OCI-LY3 (cell line): ENCODE data around the gene TPD52L2.

Experiments
- H2AFZ ChIP-seq: fragments of 200-600, 300-600 bp; shearing (Covaris generic); 2 replicates; pipeline ENCODE4 v1.6.0; 2014; ENCODE audit warnings: antibody characterized with exemption, low read depth, low read length
- H3K27ac ChIP-seq: fragments of 200-600, 300-600 bp; sonication (generic); 2 replicates; pipeline ENCODE4 v1.5.1; 2014; ENCODE audit warnings: mild to moderate bottlenecking, low read length, moderate library complexity, mixed read lengths
- H3K27me3 ChIP-seq: fragments of 200-600, 300-600 bp; sonication (generic); 2 replicates; pipeline ENCODE4 v1.6.1; 2014; ENCODE audit warnings: low read depth, low read length, mixed read lengths
- H3K36me3 ChIP-seq: fragments of 200-600, 300-600 bp; sonication (generic); replicated peaks from 2 replicates; pipeline ENCODE3; 2014; ENCODE audit warnings: low read depth, low read length, mixed read lengths
- H3K4me1 ChIP-seq: fragments of 300-600, 200-600 bp; sonication (generic); 2 replicates; pipeline ENCODE4 v1.6.1; 2014; ENCODE audit warnings: low read length, mixed read lengths
- H3K4me2 ChIP-seq: fragments of 200-600, 300-600 bp; sonication (generic); 2 replicates; pipeline ENCODE4 v1.6.1; 2014; ENCODE audit warnings: low read length, mixed read lengths
- H3K4me3 ChIP-seq: fragments of 300-600, 200-600 bp; sonication (generic); 2 replicates; pipeline ENCODE4 v1.5.1; 2014; ENCODE audit warnings: antibody characterized with exemption, mild to moderate bottlenecking, low read length, moderate library complexity
- H3K79me2 ChIP-seq: fragments of 300-600, 200-600 bp; shearing (Covaris generic); 2 replicates; pipeline ENCODE4 v1.6.1; 2014; ENCODE audit warnings: mild to moderate bottlenecking, low read length, mixed read lengths
- H3K9ac ChIP-seq: fragments of 300-600, 200-600 bp; shearing (Covaris generic); 2 replicates; pipeline ENCODE4 v1.6.0; 2014; ENCODE audit warnings: mild to moderate bottlenecking, low read length, moderate library complexity
- H3K9me3 ChIP-seq: fragments of 200-600, 300-600 bp; shearing (Covaris generic); 2 replicates; pipeline ENCODE4 v1.6.1; 2014; ENCODE audit warnings: low read length, mixed read lengths; ENCODE audit not compliant: insufficient read depth
- H4K20me1 ChIP-seq: fragments of 200-600, 300-600 bp; sonication (generic); 2 replicates; pipeline ENCODE4 v1.6.1; 2016; ENCODE audit warnings: low read length, mixed read lengths; ENCODE audit not compliant: insufficient read depth
- EZH2phosphoT487 ChIP-seq: fragments of 200-600 bp; shearing (Covaris generic); IDR thresholded peaks from 2 replicates; pipeline ENCODE4 v1.6.1; 2018; ENCODE audit warnings: antibody characterized with exemption, mixed run types, low read depth
- TF ChIP-seq, protein P1 (sequence below): fragments of 200-600, 300-600 bp; sonication (generic); IDR thresholded peaks from 2 replicates; pipeline ENCODE4 v1.5.1; 2014; ENCODE audit warnings: antibody characterized with exemption, low read length, low read depth

The TPD52L2 gene

GRCh38 chr20:63935447-63935846, 70.4 kb downstream of the TPD52L2 start:
- peaks cover 3% of the 10 kb centered on the region; the same call in 1 of the 2 replicates for H3K79me2 ChIP-seq
- H3K9me3 ChIP-seq, result no peaks in the 10 kb centered on the region
- H3K36me3 ChIP-seq, result peaks cover 43% of the 10 kb centered on the region

GRCh38 chr20:63937596-63937995, 72.5 kb downstream of the TPD52L2 start:
- Histone ChIP-seq H3K9me3 (no peaks in the 10 kb centered on the region), H3K4me2 (no peak overlapping the region), H3K4me1 (no peaks in the 10 kb centered on the region), H2AFZ (no peak overlapping the region), H3K36me3 (peaks cover 33% of the 10 kb centered on the region), H3K27me3 (no peaks in the 10 kb centered on the region), H3K9ac (no peak overlapping the region), H4K20me1 (peaks cover 14% of the 10 kb centered on the region), H3K4me3 (no peak overlapping the region), H3K79me2 (peaks cover 3% of the 10 kb centered on the region; the same call in 1 of the 2 replicates), H3K27ac (no peak overlapping the region)
- TF ChIP-seq EZH2phosphoT487, result no peak
- TF ChIP-seq, protein P1, sequence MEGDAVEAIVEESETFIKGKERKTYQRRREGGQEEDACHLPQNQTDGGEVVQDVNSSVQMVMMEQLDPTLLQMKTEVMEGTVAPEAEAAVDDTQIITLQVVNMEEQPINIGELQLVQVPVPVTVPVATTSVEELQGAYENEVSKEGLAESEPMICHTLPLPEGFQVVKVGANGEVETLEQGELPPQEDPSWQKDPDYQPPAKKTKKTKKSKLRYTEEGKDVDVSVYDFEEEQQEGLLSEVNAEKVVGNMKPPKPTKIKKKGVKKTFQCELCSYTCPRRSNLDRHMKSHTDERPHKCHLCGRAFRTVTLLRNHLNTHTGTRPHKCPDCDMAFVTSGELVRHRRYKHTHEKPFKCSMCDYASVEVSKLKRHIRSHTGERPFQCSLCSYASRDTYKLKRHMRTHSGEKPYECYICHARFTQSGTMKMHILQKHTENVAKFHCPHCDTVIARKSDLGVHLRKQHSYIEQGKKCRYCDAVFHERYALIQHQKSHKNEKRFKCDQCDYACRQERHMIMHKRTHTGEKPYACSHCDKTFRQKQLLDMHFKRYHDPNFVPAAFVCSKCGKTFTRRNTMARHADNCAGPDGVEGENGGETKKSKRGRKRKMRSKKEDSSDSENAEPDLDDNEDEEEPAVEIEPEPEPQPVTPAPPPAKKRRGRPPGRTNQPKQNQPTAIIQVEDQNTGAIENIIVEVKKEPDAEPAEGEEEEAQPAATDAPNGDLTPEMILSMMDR, result no peak

More at GRCh38 chr20:63935447-63935846, 70.4 kb downstream of the TPD52L2 start:
- no peak overlapping the region for H3K9ac ChIP-seq
- TF ChIP-seq, protein P1, result no peak
- H2AFZ ChIP-seq, result no peak overlapping the region
- no peaks in the 10 kb centered on the region for H3K4me1 ChIP-seq
- no peaks in the 10 kb centered on the region for H4K20me1 ChIP-seq
- H3K4me2 ChIP-seq, result no peak overlapping the region
- no peaks in the 10 kb centered on the region for H3K27me3 ChIP-seq
- H3K27ac ChIP-seq, result no peak overlapping the region
- H3K4me3 ChIP-seq, result no peak overlapping the region

DNA sequence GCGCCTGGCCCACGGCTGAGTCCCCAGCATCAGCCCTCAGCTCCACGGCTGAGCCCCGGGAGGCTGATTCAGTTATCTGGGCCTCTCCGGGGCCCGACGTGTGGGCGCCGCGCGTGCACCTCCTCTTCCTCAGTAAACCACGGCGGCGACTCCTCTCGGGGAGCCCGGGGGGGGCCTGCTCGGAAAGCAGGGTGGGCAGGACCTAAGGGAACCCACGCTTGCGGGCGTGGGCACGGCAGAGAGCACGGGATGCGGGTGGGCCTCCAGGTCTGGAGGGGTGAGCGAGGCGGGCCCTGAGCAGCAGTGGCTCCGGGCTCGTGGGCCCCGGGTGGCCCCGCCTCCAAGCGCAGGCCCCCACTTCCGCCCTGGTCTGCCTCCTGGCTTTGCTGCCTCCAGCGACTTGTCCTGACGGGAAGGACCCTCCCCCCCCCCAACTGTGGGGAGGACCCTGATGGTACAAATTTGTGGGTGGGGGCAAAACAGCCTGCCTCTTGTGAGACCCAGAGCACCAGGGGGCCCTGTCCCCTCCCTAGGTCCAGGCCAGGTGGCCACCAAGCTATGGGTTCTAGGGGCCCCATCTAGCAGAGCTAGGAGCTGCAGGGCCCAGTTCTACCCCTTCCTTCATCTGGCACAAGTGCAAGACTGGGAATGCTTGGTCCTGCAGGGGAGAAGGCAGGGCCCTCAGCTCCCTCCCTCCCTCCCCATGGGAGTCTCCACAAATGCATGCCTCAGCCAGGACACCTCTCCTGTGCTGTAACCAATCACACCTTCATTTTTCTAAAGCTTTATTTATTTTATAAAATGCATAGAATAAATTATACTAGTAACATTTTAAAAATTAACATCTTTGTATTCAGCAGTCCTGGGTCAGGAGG, 74.2 kb downstream of the TPD52L2 start:
- H3K4me2 ChIP-seq, result no peak overlapping the region
- no peak overlapping the region for H3K9ac ChIP-seq
- peaks cover 28% of the 10 kb centered on the region for H4K20me1 ChIP-seq
- no peaks in the 10 kb centered on the region; the same call in 1 of the 2 replicates for H3K79me2 ChIP-seq
- H3K27me3 ChIP-seq, result no peaks in the 10 kb centered on the region
- H3K9me3 ChIP-seq, result no peaks in the 10 kb centered on the region
- no peak overlapping the region for H3K27ac ChIP-seq
- H3K36me3 ChIP-seq, result peaks cover 36% of the 10 kb centered on the region
- H3K4me3 ChIP-seq, result no peak overlapping the region
- TF ChIP-seq, protein P1, result no peak
- no peak for TF ChIP-seq EZH2phosphoT487
- H2AFZ ChIP-seq, result no peak overlapping the region
- H3K4me1 ChIP-seq, result no peaks in the 10 kb centered on the region

DNA sequence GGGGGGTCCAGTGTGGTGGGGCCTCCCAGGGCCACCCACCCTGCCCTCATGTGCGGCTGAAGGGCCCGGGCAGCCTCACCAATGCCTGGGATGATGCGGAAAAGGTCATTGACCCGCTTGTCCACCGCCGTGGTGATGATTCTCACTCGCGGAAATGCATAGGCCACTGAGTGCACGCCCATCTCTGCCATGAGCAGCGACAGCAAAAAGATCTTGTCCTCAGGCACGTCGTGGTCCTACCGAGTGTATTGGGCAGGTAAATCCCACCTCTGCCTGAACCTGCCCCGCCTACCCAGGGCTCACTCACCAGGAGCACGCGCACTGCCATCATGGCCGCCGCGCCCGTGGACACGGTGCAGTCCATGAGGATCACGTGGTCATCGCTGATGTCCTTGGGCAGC, 75.0 kb downstream of the TPD52L2 start:
- Histone ChIP-seq H3K36me3 (peaks cover 28% of the 10 kb centered on the region), H3K4me3 (no peak overlapping the region), H3K9me3 (no peaks in the 10 kb centered on the region), H3K4me2 (no peak overlapping the region), H3K27ac (no peak overlapping the region), H4K20me1 (peaks cover 28% of the 10 kb centered on the region), H3K9ac (no peak overlapping the region), H3K4me1 (no peaks in the 10 kb centered on the region), H2AFZ (no peak overlapping the region), H3K27me3 (no peaks in the 10 kb centered on the region), H3K79me2 (no peaks in the 10 kb centered on the region; the same call in 1 of the 2 replicates)
- TF ChIP-seq, protein P1, result no peak
- no peak for TF ChIP-seq EZH2phosphoT487
